ENCODE measurements around the gene KLHL2.

GRCh38 chr4:165361810-165362209, 154.4 kb downstream of the KLHL2 start:
- TF ChIP-seq EP300 (IDR thresholded peaks at IDR 0.05) (no peak), POLR2A (IDR thresholded peaks at IDR 0.05) (no peak)

Measured in tibial nerve (tissue), 3 donors.